HT1080 (cell line): Measurements from ENCODE around the gene SLC66A2. TPM values are rescaled to one million over a fixed set of nuclear protein-coding genes. Genes with fewer than 3 reads are reported as not detected.

Source experiments
- DNase-seq: peaks from one replicate; pipeline ENCODE4 v3.0.0-alpha.2; 2015; ENCODE audit warnings: low read depth
- total RNA-seq: library from RNA; depleted of rRNA; stranded (reverse); fragments of >200 nt; shearing (Covaris generic); gene quantifications from 2 replicates; pipeline ENCODE4 v1.2.3, GENCODE V29; 2014

SLC66A2 gene
- total RNA-seq, 1 experiment from 2014 or later = 45.8 TPM

DNA sequence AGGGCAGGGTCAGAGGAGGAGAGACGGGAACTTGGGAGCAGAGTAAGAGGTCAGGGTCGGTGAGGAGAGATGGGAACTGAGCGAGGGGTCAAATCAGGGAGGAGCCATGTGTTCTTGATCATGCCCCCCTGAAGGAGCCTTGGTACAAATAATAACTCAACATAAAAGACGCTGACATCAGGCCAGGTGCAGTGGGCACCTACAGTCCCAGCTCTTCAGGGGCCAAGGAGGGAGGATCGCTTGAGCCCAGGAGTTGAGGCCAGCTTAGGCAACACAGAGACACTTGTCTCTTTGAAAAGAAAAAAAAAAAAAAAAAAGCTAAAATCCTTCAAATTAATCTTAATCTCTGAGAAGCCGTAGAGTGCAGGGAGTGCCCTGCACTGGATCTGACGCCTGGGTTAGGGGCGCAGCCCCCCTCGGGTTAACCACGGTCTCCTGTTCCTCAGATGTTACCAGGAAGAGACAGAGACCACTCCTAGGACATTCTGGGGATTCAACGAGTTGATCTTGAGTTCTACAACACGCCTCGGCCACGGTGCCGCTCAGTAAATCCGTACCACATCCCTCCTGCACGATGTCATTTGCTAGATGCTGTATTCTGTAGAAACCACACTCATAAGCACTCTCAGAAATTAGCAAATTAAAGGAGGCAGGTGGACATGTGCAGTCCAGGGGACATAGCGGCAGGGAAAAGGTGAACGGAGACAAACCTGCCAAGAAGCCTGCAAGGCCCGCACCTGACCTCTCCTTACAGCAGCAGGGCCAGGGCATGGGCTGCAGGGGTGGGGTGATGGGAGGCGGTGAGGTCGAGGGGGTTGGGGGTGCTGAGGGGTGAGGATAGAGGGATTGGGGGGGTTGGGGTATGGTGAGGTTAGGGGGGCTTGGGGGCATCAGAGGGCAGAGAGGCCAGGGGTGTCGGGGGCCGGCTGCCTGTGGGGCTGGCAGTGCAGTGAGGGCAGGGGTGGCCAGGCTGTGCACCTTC is 29.2 kb downstream of the SLC66A2 start:
- no peak for DNase-seq

DNA sequence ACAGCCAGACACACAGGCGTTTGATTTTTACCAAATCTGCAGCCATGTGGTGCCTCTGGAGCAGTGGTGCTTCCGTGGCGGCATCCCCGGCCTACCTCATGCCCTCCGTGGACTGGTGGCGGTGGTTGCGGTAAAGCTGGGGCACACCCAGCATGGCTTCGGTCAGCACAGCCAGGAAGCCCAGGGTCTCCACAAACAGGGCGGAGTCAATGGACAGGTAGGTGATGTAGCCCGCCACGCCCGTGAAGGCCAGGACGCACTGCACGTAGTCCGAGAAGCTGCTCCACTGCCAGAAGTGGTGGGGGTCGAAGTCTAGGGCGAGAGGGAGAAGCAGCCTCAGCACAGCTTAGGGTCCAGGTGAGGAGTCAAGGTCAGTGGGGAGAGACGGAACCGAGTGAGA is 32.4 kb downstream of the SLC66A2 start:
- DNase-seq = no peak

DNA sequence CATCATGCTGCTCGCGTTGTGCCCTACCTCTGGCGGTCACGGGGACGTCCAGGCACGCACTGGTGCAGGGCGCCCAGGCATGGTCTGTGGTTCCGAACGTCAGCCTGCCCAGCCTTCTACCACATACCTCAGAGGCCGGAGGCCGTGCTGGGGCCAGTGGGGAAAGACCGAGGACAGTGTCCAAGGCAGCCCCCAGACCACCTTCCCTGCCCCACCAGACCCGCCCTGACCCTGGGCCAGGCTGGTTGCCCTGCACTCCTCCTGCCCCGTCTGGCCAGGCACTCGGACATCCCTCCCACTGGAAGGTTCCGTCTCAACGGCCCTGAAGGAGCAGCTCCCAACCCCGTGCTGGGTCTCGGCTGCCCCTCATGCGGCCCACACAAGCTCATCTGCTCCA is 32.8 kb downstream of the SLC66A2 start:
- DNase-seq = no peak

DNA sequence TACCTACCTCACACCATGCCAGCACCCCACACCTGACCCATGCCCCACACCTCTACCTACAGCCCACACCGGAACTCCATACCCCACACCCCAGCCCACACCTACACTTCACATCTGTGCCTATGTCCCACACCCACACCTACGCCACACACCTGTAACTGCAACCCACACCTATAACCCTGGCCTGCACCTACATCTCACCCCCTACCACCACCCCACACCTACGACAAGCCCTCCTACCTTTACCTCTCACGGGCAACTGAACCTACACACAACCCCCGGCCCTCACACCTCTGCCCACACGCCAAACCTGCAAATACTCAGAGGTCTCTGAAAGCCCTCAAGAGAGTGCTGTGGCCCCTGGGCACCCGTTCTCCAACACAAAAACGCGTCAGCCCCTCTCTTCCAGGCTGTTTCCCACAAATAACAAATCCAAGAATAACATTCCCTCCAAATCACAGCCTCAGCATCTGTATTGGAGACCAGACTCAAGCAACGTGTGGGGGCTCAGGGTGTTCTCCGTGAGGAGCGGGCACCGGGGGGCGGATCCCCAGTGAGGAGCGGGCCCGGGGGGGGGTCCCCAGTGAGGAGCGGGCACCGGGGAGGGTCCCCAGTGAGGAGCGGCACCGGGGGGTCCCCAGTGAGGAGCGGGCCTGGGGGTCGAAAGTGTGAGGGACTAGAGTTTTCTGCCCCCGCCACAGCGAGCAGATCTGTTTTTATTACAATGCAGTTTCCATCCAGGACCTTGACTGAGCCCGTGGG is 33.4 kb downstream of the SLC66A2 start:
- no peak for DNase-seq

DNA sequence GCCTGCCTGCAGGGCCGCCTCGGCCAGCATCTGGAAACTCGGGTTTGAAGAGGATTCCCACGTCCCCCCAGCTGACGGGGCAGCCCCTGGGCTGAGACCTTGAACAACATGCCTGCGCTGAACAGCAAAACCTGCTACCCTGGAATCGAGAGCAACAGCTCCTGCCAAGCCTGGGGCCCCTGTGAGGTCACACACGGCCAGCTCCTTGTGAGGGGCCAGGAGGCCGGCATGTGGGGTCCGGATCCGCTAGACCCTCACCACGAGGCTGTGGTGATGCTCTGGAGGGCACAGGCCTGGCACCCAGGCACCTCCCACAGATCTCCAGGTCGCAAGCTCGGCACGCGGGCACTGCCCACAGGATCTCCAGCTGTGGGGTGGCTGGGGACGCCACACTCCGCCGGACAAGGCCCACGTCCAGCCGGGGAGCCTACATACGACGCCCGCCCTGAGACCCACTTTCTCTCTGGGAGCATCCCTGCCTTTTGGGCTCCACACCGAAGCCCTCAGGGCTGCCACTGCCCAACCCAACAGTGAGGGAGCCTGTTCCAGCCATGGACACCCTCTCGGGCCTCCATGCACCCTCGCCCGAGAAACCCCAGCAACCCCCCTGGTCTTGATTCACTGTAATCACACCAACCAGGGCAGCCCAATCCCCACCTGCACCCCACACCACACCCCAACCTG is 34.1 kb downstream of the SLC66A2 start:
- DNase-seq = no peak

DNA sequence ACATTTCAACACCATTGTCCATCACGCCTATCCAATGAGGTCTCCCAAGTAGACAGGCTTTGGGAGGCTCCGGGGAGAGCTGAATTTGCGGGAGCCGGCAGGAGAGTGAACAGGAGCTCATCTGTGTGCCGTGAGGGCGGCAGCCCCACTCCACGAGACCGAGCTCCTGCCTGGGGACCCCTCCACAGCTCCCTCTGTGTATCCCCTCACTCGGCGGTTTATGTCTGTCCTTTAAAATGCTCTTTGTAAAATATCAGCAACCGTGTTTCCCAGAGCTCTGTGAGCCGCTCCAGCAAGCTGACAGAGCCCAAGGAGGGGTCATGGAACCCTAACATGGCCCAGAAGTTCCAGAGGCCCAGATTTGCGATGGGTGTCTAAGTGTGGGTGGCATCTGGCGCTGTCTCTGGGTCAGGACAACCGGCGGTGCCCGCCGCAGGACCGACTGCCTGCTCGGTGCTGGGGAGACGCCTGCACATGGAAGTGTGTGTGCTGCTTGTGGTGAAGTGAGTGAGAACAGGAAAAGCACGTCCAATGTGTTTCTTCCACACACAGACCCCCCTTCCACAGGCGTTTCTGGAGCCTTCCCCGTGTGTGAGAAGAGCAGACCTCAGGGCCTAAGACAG is 34.8 kb downstream of the SLC66A2 start:
- no peak for DNase-seq

DNA sequence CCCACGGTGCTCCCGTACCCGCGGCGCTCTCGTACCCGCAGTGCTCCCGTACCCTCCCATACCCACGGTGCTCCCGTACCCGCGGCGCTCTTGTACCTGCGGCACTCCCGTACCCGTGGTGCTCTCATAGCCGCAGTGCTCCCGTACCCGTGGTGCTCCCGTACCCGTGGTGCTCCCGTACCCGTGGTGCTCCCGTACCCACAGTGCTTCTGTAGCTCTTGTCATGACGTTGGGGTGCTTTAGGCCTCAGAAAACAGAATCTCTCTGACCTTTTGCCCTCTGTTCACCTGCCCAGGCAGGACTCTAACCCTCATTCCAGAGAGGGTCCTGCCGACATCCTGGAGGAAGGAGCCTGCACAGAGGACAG is 35.3 kb downstream of the SLC66A2 start:
- DNase-seq = no peak

DNA sequence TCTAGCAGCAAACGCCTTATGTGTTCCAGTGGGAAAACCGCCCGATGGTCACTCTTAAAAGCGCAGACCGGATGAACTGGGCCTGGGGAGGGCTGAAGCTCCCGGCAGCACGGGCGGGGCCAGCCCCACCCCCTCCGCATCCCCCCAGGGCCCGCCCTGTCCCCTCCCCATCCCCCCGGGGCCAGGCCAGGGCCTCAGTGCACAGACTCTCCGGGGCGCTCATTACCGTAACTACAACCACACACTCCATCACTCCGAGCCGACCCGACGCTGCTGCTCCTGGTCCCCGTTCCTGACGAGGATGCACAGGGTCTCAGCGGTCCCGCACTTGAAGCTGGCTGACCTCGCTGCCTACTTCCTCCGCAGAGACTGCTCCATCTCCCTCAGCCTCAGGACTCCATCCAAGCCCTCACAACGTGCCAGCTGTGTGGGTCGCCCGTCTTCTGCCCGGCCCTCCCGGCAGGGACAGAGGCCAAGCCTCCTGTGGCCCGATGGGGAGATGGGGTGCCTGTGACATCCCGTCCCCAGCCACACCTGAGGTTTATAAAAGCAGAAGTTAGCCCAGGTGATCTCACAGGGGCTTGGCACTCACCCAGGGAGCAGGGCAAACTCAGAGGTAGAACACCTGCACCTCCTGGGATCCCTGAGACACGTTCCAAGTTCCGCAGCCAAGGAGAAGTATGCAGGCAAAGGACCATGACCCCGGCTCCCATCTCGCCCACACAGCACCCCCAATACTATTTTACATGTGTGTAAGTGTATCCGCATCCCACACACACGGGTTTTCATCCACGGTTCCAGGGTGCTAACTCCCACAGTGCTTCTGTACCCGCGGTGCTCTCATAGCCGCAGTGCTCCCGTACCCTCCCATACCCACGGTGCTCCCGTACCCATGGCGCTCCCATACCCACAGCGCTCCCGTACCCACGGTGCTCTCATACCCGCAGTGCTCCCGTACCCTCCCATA is 36.0 kb downstream of the SLC66A2 start:
- DNase-seq = no peak

DNA sequence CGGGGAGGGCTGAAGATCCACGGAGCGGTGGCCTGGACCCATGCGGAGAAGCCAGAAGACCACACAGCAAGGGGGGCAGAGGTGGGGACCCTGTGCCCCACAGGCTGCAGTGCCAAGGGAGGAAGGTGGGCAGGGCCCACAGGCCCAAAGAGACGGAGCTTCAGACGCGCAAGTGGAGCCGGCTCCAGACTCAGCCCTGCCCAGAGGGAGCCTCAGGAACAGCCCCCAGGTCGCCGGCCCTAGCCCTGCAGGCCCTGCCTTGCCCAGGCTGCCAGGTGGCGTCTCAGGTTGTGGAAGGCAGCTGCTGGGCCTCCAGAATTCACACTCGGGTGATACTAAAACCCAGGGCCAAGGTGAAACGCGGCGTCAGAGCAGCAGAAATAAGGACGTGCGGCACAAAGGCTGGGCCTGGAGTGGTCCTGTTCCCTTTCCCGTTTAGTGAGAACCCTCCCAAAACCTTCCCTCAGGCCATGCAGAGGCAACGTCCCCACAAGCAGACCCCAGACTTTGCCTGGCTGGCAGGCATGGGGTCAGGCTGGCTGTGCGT is 36.8 kb downstream of the SLC66A2 start:
- no peak for DNase-seq

GRCh38 chr18:79912994-79913831 is 38.2 kb downstream of the SLC66A2 start:
- DNase-seq = no peak

GRCh38 chr18:79912409-79912991 is 39.0 kb downstream of the SLC66A2 start:
- DNase-seq = no peak

GRCh38 chr18:79911344-79912270 is 39.8 kb downstream of the SLC66A2 start:
- DNase-seq = no peak

GRCh38 chr18:79910563-79911343 is 40.7 kb downstream of the SLC66A2 start:
- DNase-seq = no peak

- DNase-seq = no peak
Observed at GRCh38 chr18:79906706-79907105, 44.7 kb downstream of the SLC66A2 start.

DNA sequence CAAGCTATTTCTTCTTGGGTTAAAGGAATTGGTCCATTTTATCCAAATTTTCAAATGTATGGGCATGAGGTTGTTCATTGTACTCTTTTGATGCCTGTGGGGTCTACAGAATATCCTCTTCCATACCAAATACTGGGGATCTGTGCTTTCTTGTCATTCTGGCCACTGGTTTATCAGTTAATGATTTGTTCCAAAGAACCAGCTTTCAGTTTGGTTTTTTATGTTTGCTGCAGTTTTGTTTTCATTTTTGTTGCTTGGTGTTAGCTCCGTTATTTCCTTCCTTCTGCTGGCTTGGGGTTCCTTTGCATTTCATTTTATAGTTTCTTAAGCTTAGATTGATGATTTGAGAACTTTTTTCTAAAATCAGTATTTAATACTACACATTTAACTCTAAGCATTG is 45.5 kb downstream of the SLC66A2 start:
- no peak for DNase-seq

DNA sequence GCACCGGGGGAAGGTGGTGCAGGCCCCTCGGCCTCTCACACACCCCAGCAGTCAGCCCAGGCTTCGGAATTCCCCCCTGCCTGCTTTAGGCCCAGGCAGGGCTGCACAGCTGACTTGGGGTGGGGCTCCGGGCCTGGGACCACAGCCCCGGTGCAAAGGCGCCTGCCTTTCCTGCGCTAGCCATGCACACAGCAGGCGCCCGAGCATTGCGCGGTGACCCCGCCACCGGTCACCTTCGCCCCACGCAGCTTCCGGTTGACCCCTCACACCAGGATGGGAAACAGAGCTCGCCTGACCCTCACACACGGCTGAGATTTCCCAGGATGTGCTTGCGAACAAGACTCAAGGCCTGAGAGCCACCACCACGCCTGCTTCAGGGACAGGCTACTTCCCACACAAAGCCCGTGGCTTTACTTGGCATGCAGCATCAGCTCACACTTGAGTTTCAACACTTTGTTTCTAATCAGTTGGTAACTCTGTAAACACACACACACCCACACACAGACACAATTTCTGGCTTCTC is 46.0 kb downstream of the SLC66A2 start:
- DNase-seq = no peak
